Omental fat pad (tissue), 4 donors: ENCODE results near the gene ME3. TPM values are rescaled to one million over a fixed set of nuclear protein-coding genes. Genes with fewer than 3 reads are reported as not detected.
"Not testable (repeated sequence)": the region's sequence is repeated elsewhere in the genome, so short reads cannot be mapped to it uniquely, and the experiment has no call there.

ENCODE experiments used
- ATAC-seq: fragments of 150-250 bp; one replicate; pipeline ENCODE4 v1.9.1; 2016; ENCODE audit warnings: mild to moderate bottlenecking, moderate library complexity; ENCODE audit not compliant: low FRiP score
- DNase-seq: peaks from one replicate; pipeline ENCODE4 v3.0.0-alpha.2; 2019; ENCODE audit warnings: low spot score
- CTCF ChIP-seq, 3 donors: fragments of 450-650 bp; IDR thresholded peaks; one replicate each; pipeline ENCODE4 v1.5.1; 2016 to 2017; ENCODE audit warnings: antibody characterized with exemption in 3 of 3, mild to moderate bottlenecking in 3 of 3, moderate library complexity in 2 of 3
- total RNA-seq, 4 donors: library from RNA; depleted of rRNA; stranded (reverse); fragments of >200 nt; gene quantifications; one replicate each; pipeline ENCODE4 v1.1.0, GENCODE V29; 2016

ME3 gene
- total RNA-seq, 4 donors from 2014 or later, result 28.4 to 93.0 (median 80.1) TPM

DNA sequence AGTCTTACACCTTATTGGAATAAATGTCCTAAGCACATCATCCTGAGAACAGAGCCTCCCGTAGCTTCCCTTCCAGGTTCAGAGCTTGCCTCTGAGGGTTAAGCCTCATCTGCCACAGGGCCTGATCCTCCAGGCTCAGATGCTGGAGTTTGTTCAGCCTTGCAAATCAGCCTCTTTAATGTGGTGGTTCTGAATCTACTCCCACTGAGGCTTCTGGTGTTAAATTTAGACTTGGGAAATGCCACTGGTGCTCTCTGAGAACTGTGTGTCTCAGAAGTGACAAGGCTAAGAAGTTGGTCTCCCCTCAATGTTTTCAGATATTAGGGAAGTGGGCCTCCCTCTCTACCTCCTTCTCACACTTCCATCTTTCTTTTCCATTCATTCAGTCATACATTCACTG lies 229.0 kb downstream of the ME3 start:
- no peak for ATAC-seq
- no peak for DNase-seq
- no peak for TF ChIP-seq CTCF (IDR thresholded peaks at IDR 0.05)

DNA sequence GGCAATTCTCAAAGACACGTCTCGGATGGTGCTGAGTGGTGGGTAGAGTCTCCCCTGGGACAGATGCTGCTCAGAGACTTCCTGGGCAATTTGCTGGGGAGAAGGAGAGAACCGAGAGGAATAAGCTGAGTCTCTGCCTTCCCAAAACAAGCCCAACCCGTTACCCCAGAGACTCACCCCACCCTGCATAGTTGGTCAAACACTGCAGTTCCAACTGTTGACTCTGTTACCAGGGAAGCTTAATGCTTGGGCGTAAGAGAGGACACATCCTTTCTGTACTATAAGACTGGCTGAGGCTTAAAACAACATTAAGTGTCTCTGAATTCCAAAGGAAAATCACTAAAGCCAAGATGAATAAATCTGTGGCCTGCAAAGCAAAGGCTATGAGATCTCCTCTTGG lies 229.6 kb downstream of the ME3 start:
- DNase-seq, result no peak
- no peak for ATAC-seq
- no peak for TF ChIP-seq CTCF (IDR thresholded peaks at IDR 0.05)

DNA sequence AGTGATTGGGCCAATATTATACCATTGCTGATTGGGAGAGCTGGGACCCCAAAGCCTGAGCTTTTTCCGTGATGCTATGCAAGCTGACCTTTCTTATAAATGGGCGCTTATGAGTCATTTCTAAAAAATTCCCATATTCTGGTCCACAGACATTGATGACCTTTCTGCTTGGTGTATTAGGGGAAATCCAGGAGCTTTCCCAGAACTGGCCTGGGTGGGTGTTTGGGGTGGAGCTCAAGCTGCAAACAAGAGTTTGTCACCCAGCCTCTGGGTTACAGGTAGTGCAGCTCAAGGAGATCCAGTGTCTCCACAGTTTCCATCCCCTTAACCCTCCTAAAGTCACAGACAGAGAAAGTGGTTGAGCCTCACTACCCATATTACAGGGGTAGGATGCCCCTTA lies 230.0 kb downstream of the ME3 start:
- ATAC-seq (peak; percentile 62), DNase-seq (no peak)
- TF ChIP-seq CTCF (IDR thresholded peaks at IDR 0.05), result no peak

DNA sequence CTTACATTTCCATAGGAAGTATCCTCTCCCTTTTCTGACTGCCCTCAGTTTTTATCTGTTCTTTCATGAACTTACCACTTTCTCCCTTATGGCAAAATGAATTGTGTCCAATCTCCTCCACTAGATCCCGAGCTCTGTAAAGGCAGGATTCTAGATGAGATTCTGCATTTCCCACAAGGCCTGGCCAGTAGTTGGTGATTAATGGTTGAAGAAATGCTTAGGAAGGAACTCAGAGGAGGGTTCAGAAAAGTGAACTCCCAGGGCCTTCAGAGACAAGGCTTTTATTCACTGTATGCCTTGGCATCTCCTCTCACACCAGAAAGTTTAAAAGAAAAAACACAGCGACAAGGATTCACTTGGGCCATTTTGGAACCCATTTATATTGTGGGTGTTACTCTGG lies 231.6 kb downstream of the ME3 start:
- ATAC-seq (no peak), DNase-seq (no peak)
- no peak for TF ChIP-seq CTCF (IDR thresholded peaks at IDR 0.05)

- DNase-seq, result no peak
- ATAC-seq, result peak; percentile 94
Observed at GRCh38 chr11:86440305-86440716, 232.1 kb downstream of the ME3 start.

DNA sequence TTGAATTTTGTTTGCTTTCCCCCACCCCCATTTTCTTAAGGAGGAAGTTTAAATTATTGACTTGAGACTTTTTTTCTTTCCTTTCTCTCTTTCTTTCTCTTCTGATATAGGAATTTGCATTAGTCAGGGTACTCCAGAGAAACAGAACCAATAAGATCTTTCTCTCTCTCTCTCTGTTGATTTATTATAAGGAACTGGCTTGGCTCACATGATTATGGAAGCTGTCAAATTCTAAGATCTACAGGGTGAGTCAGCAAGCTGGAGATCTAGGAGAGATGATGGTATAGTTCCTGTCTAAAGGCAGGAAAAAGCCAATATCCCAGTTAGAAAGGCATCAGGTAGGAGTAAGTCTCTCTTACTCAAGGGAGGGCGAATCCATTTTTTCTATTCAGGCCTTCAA lies 233.7 kb downstream of the ME3 start:
- DNase-seq, result no peak
- TF ChIP-seq CTCF (IDR thresholded peaks at IDR 0.05), result no peak
- ATAC-seq, result no peak

More at GRCh38 chr11:86440305-86440716, 232.1 kb downstream of the ME3 start:
- no peak for TF ChIP-seq CTCF (IDR thresholded peaks at IDR 0.05)

DNA sequence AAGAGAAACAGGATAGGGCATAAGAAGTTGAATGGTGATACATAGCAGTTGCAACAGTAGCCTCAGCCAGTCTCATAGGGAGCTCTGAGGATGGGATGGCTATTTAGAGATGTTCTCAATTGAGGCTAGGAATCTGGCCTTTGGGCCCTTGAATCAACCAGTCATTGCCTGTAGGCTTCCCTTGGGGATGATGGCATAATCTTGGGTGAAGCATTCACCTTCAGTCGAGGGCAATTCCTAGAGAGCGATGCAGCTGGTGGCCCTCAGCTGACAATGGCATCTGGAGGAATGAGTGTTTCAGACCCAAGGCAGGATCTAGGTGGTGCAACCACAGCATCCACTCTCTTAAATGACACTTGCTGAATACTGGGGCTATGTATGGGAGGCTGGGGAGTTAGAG lies 236.7 kb downstream of the ME3 start:
- no peak for DNase-seq
- TF ChIP-seq CTCF (IDR thresholded peaks at IDR 0.05), result no peak
- ATAC-seq, result no peak

GRCh38 chr11:86433361-86434095 lies 238.9 kb downstream of the ME3 start:
- ATAC-seq, result not testable (repeated sequence)

More at GRCh38 chr11:86433361-86434095, 238.9 kb downstream of the ME3 start:
- not testable (repeated sequence) for DNase-seq
